Body of pancreas (tissue), 4 donors: ENCODE measurements around the gene NHLRC2. TPM values are rescaled to one million over a fixed set of nuclear protein-coding genes. Genes with fewer than 3 reads are reported as not detected.
A peak's percentile ranks its signal among the peaks of the same experiment; 100 is the strongest.

Experiments used
- ATAC-seq: fragments of 150-250 bp; one replicate; pipeline ENCODE4 v1.9.1; 2016
- DNase-seq, 4 donors: peaks; one replicate each; pipeline ENCODE4 v3.0.0-alpha.2; 2019
- H3K27ac ChIP-seq, 4 donors: fragments of 200-600 bp; sonication (generic); 1 replicate in 3 of 4; 2 replicates in 1 of 4; pipeline versions ENCODE4 v1.5.1 to v1.6.1; 2016 to 2019; ENCODE audit warnings: mild to moderate bottlenecking in 1 of 4, mixed read lengths in 1 of 4, moderate library complexity in 1 of 4
- H3K27me3 ChIP-seq, 2 donors: fragments of 200-600 bp; sonication (generic); one replicate each; pipeline ENCODE4 v1.6.0; 2016; ENCODE audit warnings: mild to moderate bottlenecking in 1 of 2
- H3K36me3 ChIP-seq, 2 donors: fragments of 200-600 bp; sonication (generic); replicated peaks in 1 of 2; 2 replicates each; pipeline ENCODE4 v1.5.1; 2016; ENCODE audit warnings: low read depth in 2 of 2; ENCODE audit not compliant: insufficient read depth in 1 of 2
- H3K4me1 ChIP-seq: fragments of 200-600 bp; sonication (generic); one replicate; pipeline ENCODE4 v1.6.0; 2016
- H3K4me3 ChIP-seq, 2 donors: fragments of 200-600 bp; sonication (generic); 1 replicate in 1 of 2; 2 replicates in 1 of 2; pipeline ENCODE4 v1.5.1; 2016 to 2019
- H3K9me3 ChIP-seq, 3 donors: fragments of 200-600 bp; sonication (generic); 1 replicate in 2 of 3; 2 replicates in 1 of 3; pipeline ENCODE4 v1.5.1; 2016
- POLR2A ChIP-seq, 3 donors: fragments of 450-650 bp; IDR thresholded peaks; one replicate each; pipeline ENCODE4 v1.6.1; 2016; ENCODE audit warnings: antibody characterized with exemption in 3 of 3, mild to moderate bottlenecking in 2 of 3
- WGBS, 2 donors: methylation state at CpG; one replicate each; pipeline ENCODE4 v1.1.5; 2017; 5-methylcytosine and 5-hydroxymethylcytosine counted together
- intact Hi-C: fragments of 100-400 bp; cut with DNase I; formaldehyde crosslinking; loops from one replicate; pipeline ENCODE4 v1.15.1; 2023
- total RNA-seq, 2 donors: library from RNA; depleted of rRNA; stranded (reverse); fragments of >200 nt; gene quantifications; one replicate each; pipeline ENCODE4 v1.1.0, GENCODE V29; 2016
- TF ChIP-seq, protein P1 (sequence below), 7 experiments: fragments of 450-650 bp in 4 of 7; fragments of 200-600 bp in 3 of 7; sonication (generic) in 3 of 7; IDR thresholded peaks; one replicate each; pipeline ENCODE4 v1.5.1; 2016 to 2019; ENCODE audit warnings: antibody characterized with exemption in 7 of 7

The NHLRC2 gene
- total RNA-seq, 2 donors from 2014 or later: 17.9 to 50.4 TPM

DNA sequence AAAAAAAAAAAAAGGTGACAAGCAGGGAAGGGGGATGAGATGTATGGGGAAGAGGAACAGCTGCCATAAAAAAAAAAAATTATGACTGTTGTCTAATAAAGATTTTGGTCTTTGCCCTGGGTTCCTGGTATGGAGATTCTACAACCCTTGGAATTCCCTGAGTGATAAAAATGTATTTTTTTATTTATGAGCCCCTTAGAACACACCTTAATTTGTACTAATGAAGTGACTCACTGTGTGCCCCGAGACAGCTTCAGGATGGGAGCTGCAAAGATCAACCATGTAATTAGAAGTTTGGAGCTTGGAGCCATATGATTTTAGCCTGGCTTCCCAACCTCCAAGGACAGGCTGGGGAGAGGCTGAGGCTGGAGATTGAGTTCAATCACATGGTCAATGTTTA lies 69.7 kb downstream of the NHLRC2 start:
- Histone ChIP-seq H3K27me3 (no peaks in the 10 kb centered on the region), H3K36me3 (no peaks in the 10 kb centered on the region), H3K27ac (no peak overlapping the region), H3K4me3 (no peak overlapping the region), H3K9me3 (no peaks in the 10 kb centered on the region), H3K4me1 (peaks cover 6% of the 10 kb centered on the region)
- no peak for TF ChIP-seq POLR2A (IDR thresholded peaks at IDR 0.05)
- TF ChIP-seq, protein P1, sequence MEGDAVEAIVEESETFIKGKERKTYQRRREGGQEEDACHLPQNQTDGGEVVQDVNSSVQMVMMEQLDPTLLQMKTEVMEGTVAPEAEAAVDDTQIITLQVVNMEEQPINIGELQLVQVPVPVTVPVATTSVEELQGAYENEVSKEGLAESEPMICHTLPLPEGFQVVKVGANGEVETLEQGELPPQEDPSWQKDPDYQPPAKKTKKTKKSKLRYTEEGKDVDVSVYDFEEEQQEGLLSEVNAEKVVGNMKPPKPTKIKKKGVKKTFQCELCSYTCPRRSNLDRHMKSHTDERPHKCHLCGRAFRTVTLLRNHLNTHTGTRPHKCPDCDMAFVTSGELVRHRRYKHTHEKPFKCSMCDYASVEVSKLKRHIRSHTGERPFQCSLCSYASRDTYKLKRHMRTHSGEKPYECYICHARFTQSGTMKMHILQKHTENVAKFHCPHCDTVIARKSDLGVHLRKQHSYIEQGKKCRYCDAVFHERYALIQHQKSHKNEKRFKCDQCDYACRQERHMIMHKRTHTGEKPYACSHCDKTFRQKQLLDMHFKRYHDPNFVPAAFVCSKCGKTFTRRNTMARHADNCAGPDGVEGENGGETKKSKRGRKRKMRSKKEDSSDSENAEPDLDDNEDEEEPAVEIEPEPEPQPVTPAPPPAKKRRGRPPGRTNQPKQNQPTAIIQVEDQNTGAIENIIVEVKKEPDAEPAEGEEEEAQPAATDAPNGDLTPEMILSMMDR (IDR thresholded peaks at IDR 0.05): no peak
- ATAC-seq (no peak), DNase-seq (no peak)
- WGBS, 2 donors: 100% methylated on average over 1 of the region's 1 CpG
- intact Hi-C loops: no loop called here

DNA sequence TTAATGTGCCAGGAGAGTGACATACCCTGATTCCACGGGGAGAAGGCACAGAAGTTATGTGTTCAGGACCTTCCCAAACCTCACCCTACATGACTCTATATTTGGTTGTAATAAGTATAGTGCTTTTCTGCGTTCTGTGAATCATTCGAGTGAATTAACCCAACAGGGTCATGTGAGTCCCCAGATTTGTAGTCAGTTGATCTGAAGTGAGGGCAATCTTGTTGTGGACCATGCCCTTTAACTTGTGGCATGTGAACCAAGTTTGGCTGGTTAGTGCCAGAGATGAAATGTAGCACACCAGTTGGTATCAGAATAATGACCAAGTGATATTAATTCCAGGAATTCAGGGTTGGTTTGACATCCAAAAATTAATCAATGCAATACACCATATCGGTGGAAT lies 70.2 kb downstream of the NHLRC2 start:
- Histone ChIP-seq H3K27me3 (no peaks in the 10 kb centered on the region), H3K36me3 (no peaks in the 10 kb centered on the region), H3K4me3 (no peak overlapping the region), H3K4me1 (peaks cover 6% of the 10 kb centered on the region), H3K9me3 (no peaks in the 10 kb centered on the region), H3K27ac (no peak overlapping the region)
- no peak for TF ChIP-seq POLR2A (IDR thresholded peaks at IDR 0.05)
- TF ChIP-seq, protein P1 (IDR thresholded peaks at IDR 0.05): no peak
- intact Hi-C loops: no loop called here
- no peak for DNase-seq
- no peak for ATAC-seq
- WGBS, 2 donors: 79 to 96% methylated on average over 4 of the region's 4 CpGs

DNA sequence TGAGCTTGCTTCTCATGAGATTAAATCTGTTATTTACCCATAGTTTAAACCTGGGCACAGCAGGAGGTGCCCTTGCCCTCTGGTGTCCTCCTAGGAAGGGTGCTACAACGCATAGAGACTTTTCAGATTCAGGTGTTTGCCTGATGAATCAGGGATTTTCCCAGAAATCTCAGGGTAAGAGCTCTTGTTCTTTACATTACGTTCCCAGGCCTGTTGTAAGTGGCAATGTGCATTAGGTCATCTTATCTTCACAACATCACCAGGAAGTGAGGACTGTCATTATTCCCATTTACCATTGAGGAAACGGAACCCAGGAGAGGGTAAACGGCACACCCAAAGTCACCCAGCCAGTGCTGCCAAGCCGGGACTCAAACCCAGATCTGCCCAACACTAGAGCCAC lies 73.0 kb downstream of the NHLRC2 start:
- ATAC-seq (no peak), DNase-seq (no peak)
- TF ChIP-seq, protein P1 (IDR thresholded peaks at IDR 0.05): peak in 2 of 7 experiments; percentile 17 to 24
- TF ChIP-seq POLR2A (IDR thresholded peaks at IDR 0.05): no peak
- H3K36me3 ChIP-seq: no peaks in the 10 kb centered on the region
- peaks cover 6% of the 10 kb centered on the region for H3K4me1 ChIP-seq
- intact Hi-C loops: no loop called here
- H3K4me3 ChIP-seq: no peak overlapping the region
- H3K27me3 ChIP-seq: no peaks in the 10 kb centered on the region
- no peak overlapping the region for H3K27ac ChIP-seq
- H3K9me3 ChIP-seq: no peaks in the 10 kb centered on the region
- WGBS, 2 donors: 66 to 68% methylated on average over 5 of the region's 5 CpGs

DNA sequence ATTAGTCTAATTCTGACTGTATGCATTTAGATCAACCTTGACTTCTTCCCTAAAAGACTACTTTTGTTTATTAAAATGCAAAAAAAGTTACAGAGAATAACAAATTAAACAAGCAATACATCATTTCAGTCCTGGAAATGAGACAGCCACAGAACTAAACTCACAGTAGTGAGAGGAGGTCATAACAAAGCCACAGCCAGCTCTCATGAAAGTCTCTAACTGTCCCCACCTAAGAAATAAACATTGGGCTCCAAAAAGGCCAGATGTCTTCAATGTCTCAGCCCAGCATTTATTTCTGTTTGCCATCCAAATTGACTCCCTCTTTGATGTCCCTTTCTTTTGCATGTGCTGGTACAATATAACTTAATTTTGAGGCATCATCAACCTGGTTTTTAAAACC lies 74.4 kb downstream of the NHLRC2 start:
- H3K4me1 ChIP-seq: peaks cover 6% of the 10 kb centered on the region
- H3K36me3 ChIP-seq: no peaks in the 10 kb centered on the region
- H3K9me3 ChIP-seq: no peaks in the 10 kb centered on the region
- H3K27ac ChIP-seq: no peak overlapping the region
- DNase-seq (no peak), ATAC-seq (no peak)
- H3K4me3 ChIP-seq: no peak overlapping the region
- no peaks in the 10 kb centered on the region for H3K27me3 ChIP-seq
- TF ChIP-seq, protein P1 (IDR thresholded peaks at IDR 0.05): no peak
- no peak for TF ChIP-seq POLR2A (IDR thresholded peaks at IDR 0.05)
- intact Hi-C loops: no loop called here

DNA sequence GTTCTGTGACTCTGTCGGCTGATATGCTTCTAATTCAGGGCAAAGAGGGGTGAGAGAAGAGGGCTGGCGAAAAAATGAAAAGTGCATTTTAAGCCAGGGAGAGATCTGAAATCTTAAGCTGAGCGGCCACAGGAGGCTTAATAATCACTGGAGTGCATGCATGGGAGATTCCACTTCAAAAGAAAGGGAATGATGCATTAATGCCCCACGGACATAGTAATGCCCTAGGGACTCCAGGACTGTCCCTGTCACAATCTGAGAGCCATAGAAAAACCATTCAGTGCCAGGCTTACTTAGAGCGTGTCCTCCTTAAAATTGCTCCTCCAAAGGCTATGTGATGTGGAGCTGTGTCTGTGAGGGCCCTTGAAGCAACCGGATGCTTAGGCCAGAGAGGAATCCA lies 75.1 kb downstream of the NHLRC2 start:
- H3K4me1 ChIP-seq: peaks cover 6% of the 10 kb centered on the region
- TF ChIP-seq POLR2A (IDR thresholded peaks at IDR 0.05): no peak
- TF ChIP-seq, protein P1 (IDR thresholded peaks at IDR 0.05): no peak
- ATAC-seq (no peak), DNase-seq (no peak)
- H3K4me3 ChIP-seq: no peak overlapping the region
- no peaks in the 10 kb centered on the region for H3K9me3 ChIP-seq
- WGBS, 2 donors: 78 to 85% methylated on average over 6 of the region's 6 CpGs
- no peak overlapping the region for H3K27ac ChIP-seq
- H3K27me3 ChIP-seq: no peaks in the 10 kb centered on the region
- intact Hi-C loops: no loop called here
- H3K36me3 ChIP-seq: no peaks in the 10 kb centered on the region
